ENCODE data around the gene EIF1B.

Gene EIF1B

GRCh38 chr3:40340541-40341170 lies 31.1 kb downstream of the EIF1B start:
- no peak for FAIRE-seq
- DNase-seq (ENCODE audit: insufficient read length, low spot score) = no peak

DNA sequence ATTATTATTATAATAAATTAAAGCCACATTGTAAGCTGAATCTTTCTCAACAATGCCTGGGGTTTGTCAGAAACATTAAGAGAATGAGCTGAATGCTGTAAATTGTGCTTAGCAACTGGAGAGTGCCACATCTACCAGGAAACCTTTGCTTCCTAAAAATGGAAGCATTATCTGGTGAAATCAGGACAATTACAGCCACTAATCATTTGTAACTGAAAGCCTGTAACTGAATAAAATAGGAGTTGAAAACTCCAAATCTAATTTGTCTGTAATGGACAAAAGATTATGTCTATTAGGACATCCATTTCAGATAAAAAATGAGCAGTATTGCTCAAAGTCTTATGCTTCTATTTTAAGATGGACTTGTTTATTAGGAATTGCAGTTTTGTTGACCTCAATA lies 32.2 kb downstream of the EIF1B start:
- DNase-seq (ENCODE audit: insufficient read length, low spot score) (no peak), FAIRE-seq (no peak)

DNA sequence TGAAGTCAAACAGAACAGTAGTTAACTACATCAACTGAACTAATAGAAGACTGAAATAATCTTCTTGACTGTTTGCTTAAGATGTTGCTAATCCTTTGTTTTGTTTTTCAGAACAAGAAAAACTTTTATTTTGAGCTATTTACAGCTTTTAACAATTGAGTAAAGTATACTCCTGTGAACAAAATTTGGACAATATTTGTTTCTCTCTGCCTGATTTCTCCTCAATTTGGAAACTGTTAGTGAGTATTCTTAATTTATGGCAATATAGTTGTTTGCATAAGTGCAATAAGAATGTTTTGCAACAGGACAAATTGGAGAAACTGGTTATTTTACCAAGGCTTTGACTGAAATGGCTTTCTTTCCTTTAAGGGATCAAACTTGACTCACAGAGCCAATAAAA lies 41.0 kb downstream of the EIF1B start:
- no peak for DNase-seq (ENCODE audit: insufficient read length, low spot score)

DNA sequence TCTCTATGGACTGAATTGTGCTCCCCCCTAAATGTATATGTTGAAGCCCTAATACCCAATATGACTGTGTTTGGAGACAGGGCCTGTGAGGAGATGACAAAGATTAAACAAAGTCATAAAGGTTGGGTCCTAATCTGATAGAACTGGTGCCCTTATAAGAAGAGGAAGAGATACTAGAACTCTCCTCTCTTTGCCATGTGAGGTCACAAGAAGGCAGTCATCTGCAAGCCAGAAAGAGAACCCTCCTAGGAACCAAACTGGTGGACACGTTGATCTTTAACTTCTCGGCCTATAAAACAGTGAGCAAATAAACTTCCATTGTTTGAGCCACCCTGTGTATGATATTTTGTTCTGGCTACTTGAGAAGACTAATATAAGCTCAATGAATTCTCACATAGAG lies 45.9 kb downstream of the EIF1B start:
- DNase-seq (ENCODE audit: insufficient read length, low spot score) = no peak
- FAIRE-seq = no peak

More for the DNA sequence above, 41.0 kb downstream of the EIF1B start:
- FAIRE-seq = no peak

DNA sequence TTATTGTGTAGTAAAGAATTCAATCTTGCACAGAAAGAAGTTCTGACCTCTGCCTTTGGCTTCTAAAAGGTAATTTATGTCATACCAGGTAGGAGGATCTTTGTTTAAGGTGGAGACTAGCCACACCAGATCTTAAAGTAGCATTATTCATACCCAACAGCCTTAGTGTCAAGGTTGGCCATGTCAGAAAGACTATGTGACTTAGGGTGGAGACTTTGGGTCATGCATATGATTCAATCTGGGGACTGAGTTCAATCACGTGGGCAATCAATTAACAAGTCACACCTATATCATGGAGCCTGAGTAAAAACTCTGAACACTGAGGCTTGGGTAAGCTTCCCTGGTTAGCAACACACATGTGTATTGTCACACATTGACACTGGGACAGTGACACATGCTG lies 48.9 kb downstream of the EIF1B start:
- FAIRE-seq = no peak
- no peak for DNase-seq (ENCODE audit: insufficient read length, low spot score)

Measured in HTR-8/SVneo (cell line).